Right atrium auricular region (tissue), 2 donors: ENCODE measurements around the gene SLC19A1. TPM values are rescaled to one million over a fixed set of nuclear protein-coding genes. Genes with fewer than 3 reads are reported as not detected.
A peak's percentile ranks its signal among the peaks of the same experiment; 100 is the strongest.

ENCODE experiments used
- DNase-seq: peaks from one replicate; pipeline ENCODE4 v3.0.0-alpha.2; 2019; ENCODE audit warnings: low spot score
- H3K27ac ChIP-seq, 2 donors: fragments of 200-600 bp; sonication (generic); 1 replicate in 1 of 2; 2 replicates in 1 of 2; pipeline ENCODE4 v1.5.1; 2016 to 2019
- H3K27me3 ChIP-seq, 2 donors: fragments of 200-600 bp; sonication (generic); one replicate each; pipeline versions ENCODE4 v1.5.1 to v1.6.0; 2017 to 2019
- H3K36me3 ChIP-seq: fragments of 200-600 bp; sonication (generic); one replicate; pipeline ENCODE4 v1.5.1; 2016
- H3K4me1 ChIP-seq, 2 donors: fragments of 200-600 bp; sonication (generic); one replicate each; pipeline versions ENCODE4 v1.5.1 to v1.6.0; 2017 to 2019
- H3K4me3 ChIP-seq, 2 donors: fragments of 200-600 bp; sonication (generic); 1 replicate in 1 of 2; 2 replicates in 1 of 2; pipeline ENCODE4 v1.5.1; 2017 to 2019; ENCODE audit warnings: mild to moderate bottlenecking in 1 of 2, moderate library complexity in 1 of 2
- H3K9me3 ChIP-seq, 2 donors: fragments of 200-600 bp; sonication (generic); one replicate each; pipeline ENCODE4 v1.5.1; 2019
- total RNA-seq, 2 donors: library from RNA; depleted of rRNA; stranded (reverse); fragments of >200 nt; gene quantifications; one replicate each; pipeline ENCODE4 v1.1.0, GENCODE V29; 2016
- TF ChIP-seq, protein P1 (sequence below), 2 donors: fragments of 200-600 bp; sonication (generic); IDR thresholded peaks; one replicate each; pipeline ENCODE4 v1.5.1; 2019; ENCODE audit warnings: antibody characterized with exemption in 2 of 2

SLC19A1 gene
- total RNA-seq, 2 donors from 2014 or later, result 2.2 to 5.3 TPM

DNA sequence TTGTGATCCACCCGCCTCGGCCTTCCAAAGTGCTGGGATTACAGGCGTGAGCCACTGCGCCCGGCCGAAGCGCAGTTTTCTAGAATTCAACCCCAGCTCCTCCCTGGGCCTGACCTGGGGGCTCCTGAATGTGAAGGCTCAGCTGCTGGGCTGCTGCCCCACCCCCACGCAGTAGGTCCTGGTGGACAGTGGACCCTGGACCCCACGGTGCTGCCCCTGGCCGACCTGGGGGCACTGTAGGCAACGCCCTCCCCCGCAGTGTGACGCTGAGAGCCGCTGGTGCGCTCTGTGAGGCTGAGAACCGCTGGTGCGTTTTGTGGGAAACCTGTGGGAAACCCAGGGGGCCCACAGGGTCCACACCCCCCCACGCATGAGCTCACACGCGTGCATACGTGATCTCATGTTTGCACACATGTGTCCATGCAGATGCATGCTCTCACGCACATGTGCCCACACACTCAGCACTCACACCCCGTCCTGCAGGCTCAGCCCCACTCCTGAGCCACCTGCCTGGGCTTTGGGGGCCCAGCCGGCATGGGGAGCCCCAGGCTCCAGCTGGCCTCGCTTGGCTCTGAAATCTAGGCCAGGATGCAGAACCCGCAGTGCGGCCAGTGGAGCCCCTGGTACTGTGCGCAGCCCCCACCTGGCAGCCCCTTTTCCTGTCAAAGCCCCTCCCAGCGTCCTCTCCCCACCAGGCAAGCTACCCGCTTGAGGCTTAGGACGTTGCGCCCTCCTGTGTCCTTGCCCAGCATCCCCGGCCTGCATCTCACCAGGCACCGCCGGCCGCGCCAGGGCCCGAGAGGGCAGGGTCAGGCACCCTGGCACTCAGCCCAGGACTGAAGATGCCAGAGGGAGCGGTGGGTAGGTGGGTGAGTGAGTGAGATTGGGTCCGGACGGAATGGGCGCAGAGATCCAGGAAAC is 69.5 kb downstream of the SLC19A1 start:
- TF ChIP-seq, protein P1, sequence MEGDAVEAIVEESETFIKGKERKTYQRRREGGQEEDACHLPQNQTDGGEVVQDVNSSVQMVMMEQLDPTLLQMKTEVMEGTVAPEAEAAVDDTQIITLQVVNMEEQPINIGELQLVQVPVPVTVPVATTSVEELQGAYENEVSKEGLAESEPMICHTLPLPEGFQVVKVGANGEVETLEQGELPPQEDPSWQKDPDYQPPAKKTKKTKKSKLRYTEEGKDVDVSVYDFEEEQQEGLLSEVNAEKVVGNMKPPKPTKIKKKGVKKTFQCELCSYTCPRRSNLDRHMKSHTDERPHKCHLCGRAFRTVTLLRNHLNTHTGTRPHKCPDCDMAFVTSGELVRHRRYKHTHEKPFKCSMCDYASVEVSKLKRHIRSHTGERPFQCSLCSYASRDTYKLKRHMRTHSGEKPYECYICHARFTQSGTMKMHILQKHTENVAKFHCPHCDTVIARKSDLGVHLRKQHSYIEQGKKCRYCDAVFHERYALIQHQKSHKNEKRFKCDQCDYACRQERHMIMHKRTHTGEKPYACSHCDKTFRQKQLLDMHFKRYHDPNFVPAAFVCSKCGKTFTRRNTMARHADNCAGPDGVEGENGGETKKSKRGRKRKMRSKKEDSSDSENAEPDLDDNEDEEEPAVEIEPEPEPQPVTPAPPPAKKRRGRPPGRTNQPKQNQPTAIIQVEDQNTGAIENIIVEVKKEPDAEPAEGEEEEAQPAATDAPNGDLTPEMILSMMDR (IDR thresholded peaks at IDR 0.05), result no peak
- Histone ChIP-seq H3K36me3 (peaks cover 31% of the 10 kb centered on the region), H3K4me1 (peaks cover 0 to 43% of the 10 kb centered on the region in 2 donors), H3K9me3 (no peaks in the 10 kb centered on the region), H3K4me3 (no peak overlapping the region), H3K27me3 (no peaks in the 10 kb centered on the region), H3K27ac (peak overlapping the region in 1 of 2 donors; percentile 76)
- DNase-seq, result no peak

DNA sequence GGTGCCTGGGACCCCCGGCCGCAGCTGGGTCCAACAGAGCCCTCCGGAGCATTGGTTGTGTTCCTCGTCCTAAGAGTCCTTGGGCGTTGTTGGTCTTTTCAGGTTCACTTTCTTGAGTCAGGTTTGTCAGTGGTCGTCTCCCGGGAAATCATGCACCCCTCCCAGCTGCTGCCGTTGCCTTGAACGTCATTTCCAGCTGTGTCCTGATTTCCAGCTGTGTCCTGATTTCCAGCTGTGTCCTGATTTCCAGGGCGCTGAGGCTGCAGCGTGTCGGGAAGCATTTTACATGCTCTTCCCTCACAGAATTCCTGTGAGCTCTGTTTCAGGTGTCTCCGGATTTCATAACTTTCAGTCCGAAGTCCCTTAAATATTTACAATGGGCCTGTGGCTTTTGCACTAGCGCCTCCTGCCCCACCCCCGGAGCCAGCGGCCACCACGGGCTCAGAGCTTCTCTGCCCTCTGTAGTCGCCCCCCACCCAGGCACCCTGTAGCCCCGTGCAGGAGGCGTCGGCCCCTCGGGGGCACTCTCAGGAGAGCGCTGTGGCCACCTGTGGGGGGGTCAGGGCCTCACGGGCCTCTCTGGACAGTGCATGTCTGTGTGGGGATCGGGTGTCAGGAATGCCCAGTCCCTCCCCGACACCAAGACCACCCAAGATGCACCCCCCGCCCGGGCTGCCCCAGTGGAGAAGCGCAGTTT is 70.6 kb downstream of the SLC19A1 start:
- peak overlapping the region in 1 of 2 donors; percentile 1 for H3K4me3 ChIP-seq
- H3K9me3 ChIP-seq, result no peaks in the 10 kb centered on the region
- no peaks in the 10 kb centered on the region for H3K27me3 ChIP-seq
- H3K27ac ChIP-seq, result peak overlapping the region; percentile 76 to 78
- DNase-seq, result peak; percentile 77
- TF ChIP-seq, protein P1 (IDR thresholded peaks at IDR 0.05), result no peak
- H3K4me1 ChIP-seq, result peaks cover 0 to 38% of the 10 kb centered on the region in 2 donors
- peaks cover 31% of the 10 kb centered on the region for H3K36me3 ChIP-seq

DNA sequence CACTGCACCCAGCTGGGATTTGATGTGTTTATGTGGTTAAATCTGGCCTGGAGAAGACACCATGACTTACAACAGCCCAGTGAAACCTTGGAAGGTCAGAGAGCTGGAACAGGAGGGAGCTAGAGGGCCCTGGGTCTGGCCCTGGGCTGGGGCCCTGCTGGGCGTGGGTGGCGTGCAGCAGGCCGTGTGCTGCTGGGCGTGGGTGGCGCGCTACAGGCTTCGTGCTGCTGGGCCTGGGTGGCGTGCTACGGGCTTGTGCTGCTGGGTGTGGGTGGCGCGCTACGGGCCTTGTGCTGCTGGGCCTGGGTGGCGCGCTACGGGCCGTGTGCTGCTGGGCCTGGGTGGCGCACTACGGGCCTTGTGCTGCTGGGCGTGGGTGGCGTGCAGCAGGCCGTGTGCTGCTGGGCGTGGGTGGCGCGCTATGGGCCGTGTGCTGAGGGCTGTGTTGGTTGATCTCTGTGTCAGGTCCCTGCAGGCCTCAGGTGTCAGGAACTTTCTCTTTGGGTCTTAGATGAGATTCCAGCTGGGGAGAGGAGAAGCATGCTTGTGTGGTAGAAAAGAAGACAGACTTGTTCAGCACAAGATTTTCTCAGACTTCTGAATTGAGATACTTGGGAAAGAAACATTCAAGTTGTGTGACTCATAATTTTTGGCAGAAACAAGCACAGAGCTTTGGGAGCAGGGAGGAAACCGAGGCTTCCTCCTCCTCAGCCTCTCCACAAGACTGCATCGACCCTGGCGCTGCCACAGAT is 71.3 kb downstream of the SLC19A1 start:
- TF ChIP-seq, protein P1 (IDR thresholded peaks at IDR 0.05), result no peak
- Histone ChIP-seq H3K4me3 (peak overlapping the region in 1 of 2 donors; percentile 1), H3K4me1 (peaks cover 0 to 38% of the 10 kb centered on the region in 2 donors), H3K27ac (peak overlapping the region; percentile 76 to 78), H3K27me3 (no peaks in the 10 kb centered on the region), H3K9me3 (no peaks in the 10 kb centered on the region), H3K36me3 (peaks cover 26% of the 10 kb centered on the region)
- no peak for DNase-seq

- no peak for DNase-seq
- Histone ChIP-seq H3K36me3 (peaks cover 17% of the 10 kb centered on the region), H3K4me1 (peaks cover 0 to 38% of the 10 kb centered on the region in 2 donors), H3K9me3 (no peaks in the 10 kb centered on the region), H3K4me3 (no peak overlapping the region), H3K27me3 (no peaks in the 10 kb centered on the region), H3K27ac (peak overlapping the region; percentile 76 to 78)
- TF ChIP-seq, protein P1 (IDR thresholded peaks at IDR 0.05), result no peak
Observed at GRCh38 chr21:45470087-45470515, 72.1 kb downstream of the SLC19A1 start.

- H3K27me3 ChIP-seq, result no peaks in the 10 kb centered on the region
- TF ChIP-seq, protein P1 (IDR thresholded peaks at IDR 0.05), result no peak
- H3K4me1 ChIP-seq, result peaks cover 0 to 38% of the 10 kb centered on the region in 2 donors
- H3K36me3 ChIP-seq, result peaks cover 13% of the 10 kb centered on the region
- DNase-seq, result no peak
- no peak overlapping the region for H3K4me3 ChIP-seq
- H3K9me3 ChIP-seq, result no peaks in the 10 kb centered on the region
- H3K27ac ChIP-seq, result peak overlapping the region; percentile 76 to 78
Observed at GRCh38 chr21:45469273-45470086, 72.8 kb downstream of the SLC19A1 start.
